CD14-positive monocyte (primary cell): ENCODE results near the gene MAGEF1. TPM values are rescaled to one million over a fixed set of nuclear protein-coding genes. Genes with fewer than 3 reads are reported as not detected.

Source experiments
- DNase-seq, 3 donors: peaks; one replicate each; pipeline ENCODE4 v3.0.0-alpha.2; 2011 to 2022
- H2AFZ ChIP-seq: 2 replicates; pipeline ENCODE4 v1.6.0; 2012; ENCODE audit warnings: mild to moderate bottlenecking, low read depth, low read length, inconsistent platforms; ENCODE audit not compliant: insufficient read depth, poor library complexity, severe bottlenecking
- H3K27ac ChIP-seq, 2 donors: 1 replicate in 1 of 2; 2 replicates in 1 of 2; pipeline ENCODE4 v1.5.1; 2012 to 2013; ENCODE audit warnings: low read length in 2 of 2, control low read depth in 1 of 2, inconsistent platforms in 1 of 2, low read depth in 1 of 2, mild to moderate bottlenecking in 1 of 2
- H3K27me3 ChIP-seq, 2 donors: one replicate each; pipeline versions ENCODE4 v1.6.0 to v1.6.1; 2011 to 2013; ENCODE audit warnings: low read length in 2 of 2; ENCODE audit not compliant: control insufficient read depth in 2 of 2, insufficient read depth in 2 of 2
- H3K36me3 ChIP-seq, 2 donors: replicated peaks in 1 of 2; 1 replicate in 1 of 2; 2 replicates in 1 of 2; pipeline versions ENCODE4 v1.5.1 to v1.6.1; 2012 to 2013; ENCODE audit warnings: low read length in 2 of 2, control low read depth in 1 of 2, inconsistent platforms in 1 of 2, mild to moderate bottlenecking in 1 of 2; ENCODE audit not compliant: insufficient read depth in 2 of 2, control insufficient read depth in 1 of 2
- H3K4me1 ChIP-seq, 2 donors: 1 replicate in 1 of 2; 2 replicates in 1 of 2; pipeline versions ENCODE4 v1.5.1 to v1.6.1; 2012 to 2013; ENCODE audit warnings: low read length in 2 of 2, control low read depth in 1 of 2, inconsistent platforms in 1 of 2, mild to moderate bottlenecking in 1 of 2, moderate library complexity in 1 of 2; ENCODE audit not compliant: insufficient read depth in 2 of 2, control insufficient read depth in 1 of 2
- H3K4me2 ChIP-seq: replicated peaks from 2 replicates; pipeline ENCODE3; 2012; ENCODE audit warnings: low read length, moderate library complexity, mild to moderate bottlenecking; ENCODE audit not compliant: poor library complexity, severe bottlenecking; ENCODE audit errors: extremely low read depth
- H3K4me3 ChIP-seq, 3 experiments: fragments of 200-600 bp in 1 of 3; sonication (generic) in 1 of 3; replicated peaks in 1 of 3; 1 replicate in 2 of 3; 2 replicates in 1 of 3; pipeline ENCODE4 v1.5.1; 2011 to 2013; ENCODE audit warnings: low read length in 3 of 3, mild to moderate bottlenecking in 3 of 3, control low read depth in 2 of 3, low read depth in 2 of 3, inconsistent platforms in 1 of 3, moderate library complexity in 1 of 3
- H3K79me2 ChIP-seq: 2 replicates; pipeline ENCODE4 v1.6.0; 2012; ENCODE audit warnings: mild to moderate bottlenecking, control low read depth, inconsistent platforms, low read length, moderate library complexity; ENCODE audit not compliant: insufficient read depth
- H3K9ac ChIP-seq: 2 replicates; pipeline ENCODE4 v1.6.0; 2017; ENCODE audit warnings: low read length, mild to moderate bottlenecking; ENCODE audit not compliant: insufficient read depth, poor library complexity, severe bottlenecking
- H3K9me3 ChIP-seq, 2 donors: replicated peaks in 1 of 2; 1 replicate in 1 of 2; 2 replicates in 1 of 2; pipeline versions ENCODE4 v1.5.1 to v1.6.1; 2012 to 2013; ENCODE audit warnings: low read length in 2 of 2, control low read depth in 1 of 2; ENCODE audit not compliant: control insufficient read depth in 1 of 2, insufficient read depth in 1 of 2
- H4K20me1 ChIP-seq: 2 replicates; pipeline ENCODE4 v1.6.0; 2012; ENCODE audit warnings: mild to moderate bottlenecking, low read length, control low read depth, moderate library complexity; ENCODE audit not compliant: insufficient read depth
- H3K27ac Mint-ChIP-seq, 7 donors: one replicate each; pipeline ENCODE4 v1.8.0; 2020; ENCODE audit warnings: mild to moderate bottlenecking in 7 of 7, mixed read lengths in 7 of 7, moderate library complexity in 6 of 7, inconsistent platforms in 2 of 7
- H3K27me3 Mint-ChIP-seq, 3 donors: one replicate each; pipeline ENCODE4 v1.8.0; 2021 to 2022; ENCODE audit warnings: low read depth in 3 of 3, mild to moderate bottlenecking in 3 of 3, mixed read lengths in 3 of 3, moderate library complexity in 3 of 3, inconsistent platforms in 1 of 3
- H3K36me3 Mint-ChIP-seq, 2 donors: one replicate each; pipeline ENCODE4 v1.8.0; 2020; ENCODE audit warnings: mixed read lengths in 2 of 2, inconsistent platforms in 1 of 2, mild to moderate bottlenecking in 1 of 2
- H3K4me1 Mint-ChIP-seq: one replicate; pipeline ENCODE4 v1.8.0; 2020; ENCODE audit warnings: mild to moderate bottlenecking, mixed read lengths
- H3K4me3 Mint-ChIP-seq, 2 donors: one replicate each; pipeline ENCODE4 v1.8.0; 2020; ENCODE audit warnings: mild to moderate bottlenecking in 2 of 2, mixed read lengths in 2 of 2, moderate library complexity in 1 of 2
- H3K9me3 Mint-ChIP-seq, 7 donors: one replicate each; pipeline ENCODE4 v1.8.0; 2020 to 2022; ENCODE audit warnings: mixed read lengths in 7 of 7, mild to moderate bottlenecking in 6 of 7, moderate library complexity in 6 of 7, inconsistent platforms in 2 of 7
- WGBS: methylation state at CpG from one replicate; pipeline ENCODE4 v1.1.5; 2013; ENCODE audit warnings: missing lambda C conversion rate; ENCODE audit not compliant: insufficient coverage; 5-methylcytosine and 5-hydroxymethylcytosine counted together
- intact Hi-C, 2 donors: fragments of 100-400 bp; cut with micrococcal nuclease; formaldehyde crosslinking; loops; one replicate each; pipeline versions ENCODE4 v1.15.0 to v1.15.1; 2023
- polyA plus RNA-seq, 3 donors: library from polyadenylated mRNA; depleted of rRNA in 1 of 3; unstranded in 2 of 3; stranded (reverse) in 1 of 3; fragments of 300-500 nt in 2 of 3; fragments of >200 nt in 1 of 3; fragmentation: Illumina TruSeq in 2 of 3; gene quantifications; 1 replicate in 2 of 3; 2 replicates in 1 of 3; pipeline ENCODE4 v1.2.3, GENCODE V29; 2012 to 2021
- TF ChIP-seq, protein P1 (sequence below): fragments of 200-600 bp; IDR thresholded peaks from one replicate; pipeline ENCODE4 v1.8.0; 2022; ENCODE audit warnings: antibody characterized with exemption, mild to moderate bottlenecking

MAGEF1 gene
- polyA plus RNA-seq, 3 donors = 1.7 to 14.8 (median 12.2) TPM

DNA sequence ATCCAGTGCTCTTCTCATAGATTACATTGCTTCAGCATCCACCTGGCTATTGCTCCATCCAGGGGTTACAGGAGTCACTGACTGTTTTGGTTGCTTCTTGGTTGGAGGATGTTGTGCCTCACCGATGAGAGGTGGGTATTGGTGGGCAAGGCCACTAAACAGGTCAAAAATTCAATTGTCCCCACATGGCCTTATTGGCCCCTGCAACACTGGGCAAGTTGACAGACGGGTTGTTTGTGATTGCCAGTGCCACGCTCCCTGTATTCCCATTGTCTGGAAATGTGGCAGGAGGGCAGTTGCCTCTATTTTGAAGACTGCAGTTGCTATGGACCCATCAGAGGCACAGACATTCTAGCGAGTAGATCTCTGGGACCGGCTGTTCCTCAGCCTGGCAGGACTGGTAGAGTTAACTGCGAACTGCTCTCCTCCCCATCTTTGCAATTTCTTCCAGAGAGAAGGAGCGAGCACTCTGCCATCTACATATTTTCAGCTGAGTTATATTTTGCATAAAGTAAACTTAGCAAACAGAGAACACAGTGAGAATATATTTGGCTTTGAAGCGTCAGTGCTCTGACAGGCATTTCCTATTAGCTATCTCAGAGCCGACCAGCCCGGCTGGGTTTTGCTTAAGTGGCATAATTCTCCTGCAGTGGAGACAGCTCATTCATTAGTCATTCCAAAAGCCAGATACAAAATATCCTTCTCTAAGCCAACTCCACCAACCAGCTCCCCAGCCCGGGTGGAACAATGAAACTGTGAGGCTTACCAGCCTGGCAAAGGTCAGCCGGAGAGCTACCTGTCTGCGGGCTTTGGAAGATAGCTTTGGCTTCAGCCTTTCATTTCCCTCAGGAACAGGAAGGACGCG lies 26.0 kb upstream of the MAGEF1 start:
- Mint-ChIP-seq H3K36me3 (no peaks in the 10 kb centered on the region), H3K27me3 (peaks cover 2 to 9% (median 6%) of the 10 kb centered on the region in 3 donors), H3K9me3 (peaks cover 0 to 2% (median 0%) of the 10 kb centered on the region in 7 donors), H3K27ac (no peak overlapping the region), H3K4me1 (peaks cover 14% of the 10 kb centered on the region), H3K4me3 (no peak overlapping the region)
- no peaks in the 10 kb centered on the region for H4K20me1 ChIP-seq
- peaks cover 10 to 21% of the 10 kb centered on the region in 2 donors for H3K4me1 ChIP-seq
- H3K4me2 ChIP-seq = no peak overlapping the region
- TF ChIP-seq, protein P1, sequence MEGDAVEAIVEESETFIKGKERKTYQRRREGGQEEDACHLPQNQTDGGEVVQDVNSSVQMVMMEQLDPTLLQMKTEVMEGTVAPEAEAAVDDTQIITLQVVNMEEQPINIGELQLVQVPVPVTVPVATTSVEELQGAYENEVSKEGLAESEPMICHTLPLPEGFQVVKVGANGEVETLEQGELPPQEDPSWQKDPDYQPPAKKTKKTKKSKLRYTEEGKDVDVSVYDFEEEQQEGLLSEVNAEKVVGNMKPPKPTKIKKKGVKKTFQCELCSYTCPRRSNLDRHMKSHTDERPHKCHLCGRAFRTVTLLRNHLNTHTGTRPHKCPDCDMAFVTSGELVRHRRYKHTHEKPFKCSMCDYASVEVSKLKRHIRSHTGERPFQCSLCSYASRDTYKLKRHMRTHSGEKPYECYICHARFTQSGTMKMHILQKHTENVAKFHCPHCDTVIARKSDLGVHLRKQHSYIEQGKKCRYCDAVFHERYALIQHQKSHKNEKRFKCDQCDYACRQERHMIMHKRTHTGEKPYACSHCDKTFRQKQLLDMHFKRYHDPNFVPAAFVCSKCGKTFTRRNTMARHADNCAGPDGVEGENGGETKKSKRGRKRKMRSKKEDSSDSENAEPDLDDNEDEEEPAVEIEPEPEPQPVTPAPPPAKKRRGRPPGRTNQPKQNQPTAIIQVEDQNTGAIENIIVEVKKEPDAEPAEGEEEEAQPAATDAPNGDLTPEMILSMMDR = no peak
- 74% methylated on average over 13 of the region's 15 CpGs for WGBS
- intact Hi-C loops = no loop called here
- no peak overlapping the region for H3K4me3 ChIP-seq
- H3K27ac ChIP-seq = no peak overlapping the region
- no peaks in the 10 kb centered on the region for H3K9me3 ChIP-seq
- H2AFZ ChIP-seq = no peak overlapping the region
- H3K9ac ChIP-seq = no peak overlapping the region
- H3K36me3 ChIP-seq = no peaks in the 10 kb centered on the region
- H3K79me2 ChIP-seq = no peaks in the 10 kb centered on the region
- DNase-seq = no peak
- no peaks in the 10 kb centered on the region for H3K27me3 ChIP-seq

DNA sequence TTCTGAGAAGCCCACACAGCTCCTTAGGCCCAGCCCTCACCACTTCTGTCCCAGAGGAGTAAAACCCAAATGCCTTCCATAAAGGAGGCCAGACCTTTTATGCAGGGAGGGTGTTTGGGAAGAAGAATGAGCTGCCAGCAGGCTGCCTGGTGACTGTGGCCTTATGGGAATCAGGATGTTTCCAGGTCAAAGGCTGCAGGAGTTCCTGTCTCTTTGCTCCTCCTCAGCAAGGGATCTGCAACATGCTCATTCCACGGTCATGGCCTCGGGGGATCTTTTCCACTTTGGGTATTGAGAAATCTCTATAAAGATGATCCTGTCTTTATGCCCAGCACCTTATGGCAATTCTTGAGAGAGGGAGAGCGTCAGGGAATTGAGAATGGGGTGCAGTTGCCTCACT lies 25.2 kb upstream of the MAGEF1 start:
- Histone ChIP-seq H3K4me2 (no peak overlapping the region), H3K79me2 (no peaks in the 10 kb centered on the region), H3K9ac (no peak overlapping the region), H3K27ac (no peak overlapping the region), H4K20me1 (no peaks in the 10 kb centered on the region), H3K9me3 (no peaks in the 10 kb centered on the region), H3K36me3 (no peaks in the 10 kb centered on the region), H2AFZ (no peak overlapping the region), H3K27me3 (no peaks in the 10 kb centered on the region), H3K4me3 (no peak overlapping the region), H3K4me1 (peaks cover 5 to 16% of the 10 kb centered on the region in 2 donors)
- TF ChIP-seq, protein P1 = no peak
- Mint-ChIP-seq H3K36me3 (no peaks in the 10 kb centered on the region), H3K4me1 (peaks cover 12% of the 10 kb centered on the region), H3K9me3 (peaks cover 0 to 2% (median 0%) of the 10 kb centered on the region in 7 donors), H3K4me3 (no peak overlapping the region), H3K27me3 (peaks cover 2 to 10% (median 9%) of the 10 kb centered on the region in 3 donors), H3K27ac (no peak overlapping the region)
- WGBS = 90% methylated on average over 2 of the region's 3 CpGs
- intact Hi-C loops = no loop called here
- DNase-seq = no peak
